Chondrocyte (in vitro differentiated cells): Measurements from ENCODE around the gene EYS. TPM values are rescaled to one million over a fixed set of nuclear protein-coding genes. Genes with fewer than 3 reads are reported as not detected.

ENCODE experiments used
- DNase-seq: peaks from one replicate; pipeline ENCODE4 v3.0.0; 2021; ENCODE audit warnings: mixed read lengths, low spot score
- H3K27ac Mint-ChIP-seq: one replicate; pipeline ENCODE4 v1.8.0; 2021; ENCODE audit warnings: mild to moderate bottlenecking, moderate library complexity, mixed read lengths; ENCODE audit not compliant: unreplicated experiment
- H3K27me3 Mint-ChIP-seq: 2 replicates; pipeline ENCODE4 v1.8.0; 2021; ENCODE audit warnings: low read depth, mixed read lengths
- H3K36me3 Mint-ChIP-seq: 2 replicates; pipeline ENCODE4 v1.8.0; 2021; ENCODE audit warnings: low read depth, mixed read lengths
- H3K4me1 Mint-ChIP-seq: 2 replicates; pipeline ENCODE4 v1.8.0; 2021; ENCODE audit warnings: low read depth, mild to moderate bottlenecking, mixed read lengths
- H3K4me3 Mint-ChIP-seq: one replicate; pipeline ENCODE4 v1.8.0; 2021; ENCODE audit warnings: mild to moderate bottlenecking, moderate library complexity, mixed read lengths; ENCODE audit not compliant: unreplicated experiment
- H3K9me3 Mint-ChIP-seq: 2 replicates; pipeline ENCODE4 v1.8.0; 2021; ENCODE audit warnings: low read depth, mixed read lengths
- CTCF ChIP-seq: fragments of 200-600 bp; sonication (generic); IDR thresholded peaks from 2 replicates; pipeline ENCODE4 v1.5.0; 2021; ENCODE audit warnings: antibody characterized with exemption, mild to moderate bottlenecking, moderate library complexity
- total RNA-seq: library from RNA; stranded (reverse); gene quantifications from 3 replicates; pipeline ENCODE4 v1.2.1, GENCODE V29; 2021

The EYS gene
- total RNA-seq, 1 donor from 2014 or later = not detected

GRCh38 chr6:64949257-64949656 lies 757.8 kb downstream of the EYS start:
- DNase-seq = no peak
- Mint-ChIP-seq H3K4me1 (no peaks in the 10 kb centered on the region), H3K9me3 (no peaks in the 10 kb centered on the region), H3K36me3 (no peaks in the 10 kb centered on the region), H3K27me3 (peaks cover 24% of the 10 kb centered on the region), H3K4me3 (no peak overlapping the region), H3K27ac (no peak overlapping the region)
- TF ChIP-seq CTCF = no peak

DNA sequence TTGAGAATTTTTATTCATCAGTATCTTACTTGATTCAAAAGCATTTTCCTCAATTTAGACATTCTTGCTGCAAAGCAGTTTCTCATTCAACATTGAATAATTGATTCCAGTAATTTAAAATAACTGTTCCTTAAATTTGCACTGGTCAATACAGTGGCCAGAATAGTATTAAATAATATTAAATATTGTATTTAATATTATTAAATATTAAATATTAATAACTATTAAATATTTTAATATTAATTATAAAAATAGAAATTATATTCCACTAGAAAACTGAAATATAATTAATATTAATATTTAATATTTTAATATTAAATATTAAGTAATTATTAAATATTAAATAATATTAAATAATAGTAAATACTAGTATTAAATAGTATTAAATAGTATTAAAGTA lies 758.8 kb downstream of the EYS start:
- Mint-ChIP-seq H3K4me1 (no peaks in the 10 kb centered on the region), H3K9me3 (no peaks in the 10 kb centered on the region), H3K27ac (no peak overlapping the region), H3K27me3 (peaks cover 29% of the 10 kb centered on the region), H3K36me3 (no peaks in the 10 kb centered on the region), H3K4me3 (no peak overlapping the region)
- no peak for TF ChIP-seq CTCF
- no peak for DNase-seq

DNA sequence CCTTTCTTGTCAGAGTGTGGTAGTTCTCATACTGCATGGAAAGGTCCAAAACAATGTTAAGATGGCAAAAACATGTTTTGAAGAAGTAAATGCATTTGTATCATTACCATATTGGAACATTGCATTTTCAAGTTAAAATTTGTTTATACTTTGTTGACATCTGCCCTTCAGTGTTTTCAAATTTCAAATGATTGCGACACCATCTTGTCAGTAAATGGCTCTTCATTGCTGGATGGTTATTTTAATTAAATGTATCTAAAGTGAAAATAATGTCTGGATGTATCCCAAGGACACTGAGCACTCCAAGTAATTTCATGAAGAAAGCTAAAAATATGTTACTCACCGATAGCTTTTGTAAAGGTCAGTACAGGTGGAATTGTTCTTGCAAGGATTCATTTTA lies 761.6 kb downstream of the EYS start:
- Mint-ChIP-seq H3K4me1 (no peaks in the 10 kb centered on the region), H3K4me3 (no peak overlapping the region), H3K27me3 (peaks cover 23% of the 10 kb centered on the region), H3K36me3 (no peaks in the 10 kb centered on the region), H3K27ac (no peak overlapping the region), H3K9me3 (no peaks in the 10 kb centered on the region)
- TF ChIP-seq CTCF = no peak
- DNase-seq = no peak

GRCh38 chr6:64932486-64932885 lies 774.5 kb downstream of the EYS start:
- Mint-ChIP-seq H3K9me3 (peaks cover 5% of the 10 kb centered on the region), H3K36me3 (no peaks in the 10 kb centered on the region), H3K4me3 (no peak overlapping the region), H3K27ac (no peak overlapping the region), H3K4me1 (no peaks in the 10 kb centered on the region), H3K27me3 (peaks cover 12% of the 10 kb centered on the region)
- DNase-seq = no peak
- no peak for TF ChIP-seq CTCF

- Mint-ChIP-seq H3K4me3 (no peak overlapping the region), H3K9me3 (peaks cover 5% of the 10 kb centered on the region), H3K27me3 (peaks cover 17% of the 10 kb centered on the region), H3K4me1 (no peaks in the 10 kb centered on the region), H3K27ac (no peak overlapping the region), H3K36me3 (no peaks in the 10 kb centered on the region)
- no peak for DNase-seq
- TF ChIP-seq CTCF = no peak
These were observed 776.3 kb downstream of the EYS start for GRCh38 chr6:64930681-64931080.
